Thymus (tissue), 11 donors: ENCODE measurements around the gene DR1. TPM values are rescaled to one million over a fixed set of nuclear protein-coding genes. Genes with fewer than 3 reads are reported as not detected.

Experiments used
- DNase-seq, 9 donors: peaks; one replicate each; pipeline ENCODE4 v3.0.0-alpha.2; 2013; ENCODE audit warnings: low spot score in 9 of 9, low read depth in 6 of 9, missing footprints in 1 of 9
- H3K27ac ChIP-seq, 2 donors: one replicate each; pipeline ENCODE4 v1.5.1; 2013; ENCODE audit warnings: control low read depth in 1 of 2, low read depth in 1 of 2, low read length in 1 of 2, mild to moderate bottlenecking in 1 of 2, moderate library complexity in 1 of 2
- H3K27me3 ChIP-seq, 2 donors: one replicate each; pipeline ENCODE4 v1.5.1; 2013; ENCODE audit warnings: low read length in 1 of 2; ENCODE audit not compliant: control insufficient read depth in 2 of 2, insufficient read depth in 1 of 2
- H3K36me3 ChIP-seq, 2 donors: one replicate each; pipeline ENCODE4 v1.5.1; 2013; ENCODE audit warnings: low read length in 1 of 2, mild to moderate bottlenecking in 1 of 2, moderate library complexity in 1 of 2; ENCODE audit not compliant: control insufficient read depth in 2 of 2, insufficient read depth in 2 of 2
- H3K4me1 ChIP-seq, 2 donors: one replicate each; pipeline ENCODE4 v1.5.1; 2013; ENCODE audit warnings: low read length in 2 of 2; ENCODE audit not compliant: control insufficient read depth in 2 of 2, insufficient read depth in 2 of 2
- H3K4me3 ChIP-seq, 2 donors: one replicate each; pipeline ENCODE4 v1.5.1; 2013; ENCODE audit warnings: low read length in 2 of 2, control low read depth in 1 of 2, mild to moderate bottlenecking in 1 of 2
- H3K9me3 ChIP-seq, 2 donors: one replicate each; pipeline ENCODE4 v1.5.1; 2013; ENCODE audit warnings: low read length in 1 of 2, mild to moderate bottlenecking in 1 of 2; ENCODE audit not compliant: control insufficient read depth in 2 of 2, insufficient read depth in 1 of 2
- WGBS: extraction: QIAGEN DNeasy Blood & Tissue Kit; methylation state at CpG from one replicate; pipeline ENCODE4 v1.1.7; 2013; 5-methylcytosine and 5-hydroxymethylcytosine counted together
- polyA plus RNA-seq: library from polyadenylated mRNA; stranded (reverse); fragments of 200-250 nt; gene quantifications from one replicate; pipeline ENCODE4 v1.2.3, GENCODE V29; 2013
- total RNA-seq: library from RNA; stranded (reverse); fragments of 120-200 nt; gene quantifications from one replicate; pipeline ENCODE4 v1.2.4, GENCODE V29; 2013
- donor health status: healthy.

The DR1 gene
- total and polyA plus RNA-seq, 2 donors: 23.5 to 62.3 TPM

DNA sequence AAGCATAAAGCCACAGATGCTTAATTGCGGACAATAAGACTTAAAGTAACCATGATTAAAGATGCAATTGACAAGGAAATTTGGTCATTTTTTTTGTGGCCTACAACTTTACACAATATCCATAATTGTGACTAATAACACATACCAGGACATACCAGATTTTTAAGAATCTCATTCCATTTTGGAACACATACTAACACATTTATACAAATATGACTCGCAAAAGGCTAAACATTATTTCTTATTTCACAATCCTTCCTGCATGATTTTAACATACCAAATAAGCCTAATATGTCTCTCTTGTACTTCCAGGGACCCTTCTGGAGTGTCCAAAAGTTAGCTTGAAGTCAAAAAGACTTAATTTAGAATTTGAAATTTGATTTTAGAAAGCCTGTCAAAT, 48.8 kb downstream of the DR1 start:
- 99% methylated on average over 2 of the region's 2 CpGs for WGBS
- DNase-seq: no peak
- H3K36me3 ChIP-seq: no peaks in the 10 kb centered on the region
- H3K4me3 ChIP-seq: no peak overlapping the region
- no peaks in the 10 kb centered on the region for H3K9me3 ChIP-seq
- no peaks in the 10 kb centered on the region for H3K4me1 ChIP-seq
- H3K27ac ChIP-seq: no peak overlapping the region
- no peaks in the 10 kb centered on the region for H3K27me3 ChIP-seq

DNA sequence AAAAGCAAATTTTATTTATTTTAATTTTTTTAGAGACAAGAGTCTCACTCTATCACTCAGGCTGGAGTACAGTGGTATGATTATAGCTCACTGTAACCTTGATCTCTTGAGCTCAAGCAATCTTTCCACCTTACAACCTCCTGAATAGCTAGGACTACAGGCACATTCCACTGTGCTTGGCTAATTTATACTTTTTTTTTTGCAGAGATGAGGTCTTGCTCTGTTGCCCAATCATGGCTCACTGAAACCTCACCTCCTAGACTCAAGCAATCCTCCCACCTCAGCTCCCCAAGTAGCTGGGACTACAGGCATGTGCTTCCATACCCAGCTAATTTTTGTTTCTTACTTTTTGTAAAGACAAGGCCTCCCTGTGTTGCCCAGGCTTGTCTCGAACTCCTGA, 49.5 kb downstream of the DR1 start:
- H3K27ac ChIP-seq: no peak overlapping the region
- 90% methylated on average over 1 of the region's 1 CpG for WGBS
- H3K36me3 ChIP-seq: no peaks in the 10 kb centered on the region
- no peak for DNase-seq
- H3K4me3 ChIP-seq: no peak overlapping the region
- H3K4me1 ChIP-seq: no peaks in the 10 kb centered on the region
- no peaks in the 10 kb centered on the region for H3K27me3 ChIP-seq
- H3K9me3 ChIP-seq: no peaks in the 10 kb centered on the region

DNA sequence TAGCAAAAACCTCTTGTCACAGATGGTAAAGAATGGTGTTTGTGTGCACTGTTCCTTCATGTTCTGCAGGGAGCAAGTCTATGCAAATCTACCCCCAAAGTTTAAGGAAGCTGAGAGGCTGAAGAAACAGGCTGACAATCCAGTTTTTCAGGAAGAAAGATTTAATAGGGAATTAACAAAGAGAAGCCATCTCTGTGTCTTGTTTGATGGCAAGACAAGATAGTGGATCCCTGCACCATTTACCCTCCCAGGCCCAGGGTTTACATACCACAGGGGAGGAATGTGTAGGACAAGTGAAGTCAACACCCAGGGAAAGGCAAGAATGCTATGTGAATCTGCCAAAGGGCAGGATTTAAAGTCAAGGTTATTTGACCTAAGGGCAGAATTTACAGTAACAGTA, 54.1 kb downstream of the DR1 start:
- Histone ChIP-seq H3K27ac (no peak overlapping the region), H3K9me3 (no peaks in the 10 kb centered on the region), H3K27me3 (no peaks in the 10 kb centered on the region), H3K36me3 (no peaks in the 10 kb centered on the region), H3K4me3 (no peak overlapping the region), H3K4me1 (no peaks in the 10 kb centered on the region)
- no peak for DNase-seq

DNA sequence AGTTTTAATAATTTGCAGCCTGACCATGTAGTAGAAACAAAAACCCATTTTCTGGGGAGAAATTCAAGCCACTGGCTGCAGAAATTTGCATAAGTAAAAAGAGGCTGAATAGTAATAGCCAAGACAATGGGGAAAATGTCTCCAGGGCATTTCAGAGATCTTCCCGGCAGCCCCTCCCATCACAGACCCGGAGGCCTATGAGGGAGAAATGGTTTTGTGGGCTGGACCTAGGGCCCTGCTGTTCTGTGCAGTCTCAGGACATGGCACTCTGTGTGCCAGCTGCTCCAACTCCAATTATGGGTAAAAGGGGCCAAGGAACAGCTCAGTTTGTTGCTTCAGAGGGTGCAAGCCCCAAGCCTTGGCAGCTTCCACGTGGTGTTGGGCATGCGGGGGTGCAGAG, 62.5 kb downstream of the DR1 start:
- Histone ChIP-seq H3K4me1 (no peaks in the 10 kb centered on the region), H3K27ac (no peak overlapping the region), H3K36me3 (no peaks in the 10 kb centered on the region), H3K27me3 (no peaks in the 10 kb centered on the region), H3K9me3 (peaks cover 0 to 8% of the 10 kb centered on the region in 2 donors), H3K4me3 (no peak overlapping the region)
- 97% methylated on average over 4 of the region's 4 CpGs for WGBS
- no peak for DNase-seq

DNA sequence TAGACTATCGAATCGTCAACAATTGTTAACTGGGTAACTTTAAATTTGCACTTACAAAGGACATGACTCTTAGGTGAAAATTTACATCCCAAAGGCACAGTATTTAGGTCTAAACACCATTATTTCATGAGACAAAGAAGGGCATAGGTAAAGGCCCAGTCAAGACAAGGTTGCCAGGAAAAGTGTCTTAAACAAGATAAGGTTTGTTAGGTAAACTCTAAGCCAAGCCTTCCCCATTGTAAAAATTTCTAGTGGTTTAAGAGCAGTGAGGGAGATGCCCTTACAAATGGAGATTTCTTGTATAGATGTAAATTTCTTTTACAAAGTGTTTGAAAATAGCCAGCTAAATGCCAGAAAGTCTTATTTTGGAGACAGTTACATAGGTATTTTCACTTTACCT, 65.3 kb downstream of the DR1 start:
- no peak overlapping the region for H3K27ac ChIP-seq
- H3K36me3 ChIP-seq: no peaks in the 10 kb centered on the region
- WGBS: 94% methylated on average over 2 of the region's 2 CpGs
- DNase-seq: no peak
- H3K27me3 ChIP-seq: no peaks in the 10 kb centered on the region
- H3K4me1 ChIP-seq: no peaks in the 10 kb centered on the region
- peaks cover 0 to 8% of the 10 kb centered on the region in 2 donors for H3K9me3 ChIP-seq
- no peak overlapping the region for H3K4me3 ChIP-seq

DNA sequence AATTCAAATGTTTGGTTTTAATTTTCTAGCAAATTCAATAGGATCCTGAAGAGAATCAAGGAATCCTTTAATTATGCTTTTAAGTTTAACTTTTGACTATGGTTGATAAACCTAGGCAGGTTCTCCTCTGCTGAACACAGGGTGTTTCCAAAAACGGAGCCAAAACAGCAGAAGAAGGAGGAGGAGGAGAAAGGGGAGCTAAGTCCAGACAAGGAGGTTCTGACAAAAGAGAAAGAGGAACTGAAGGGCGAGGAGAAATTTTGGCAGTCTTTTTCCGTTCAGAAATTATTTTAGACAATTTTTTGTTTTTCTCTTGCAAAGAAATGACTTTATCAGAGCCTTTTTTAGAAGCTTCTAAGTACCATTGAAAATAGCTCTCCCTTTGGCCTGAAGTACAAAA, 69.0 kb downstream of the DR1 start:
- no peak overlapping the region for H3K4me3 ChIP-seq
- no peaks in the 10 kb centered on the region for H3K4me1 ChIP-seq
- DNase-seq: no peak
- no peaks in the 10 kb centered on the region for H3K36me3 ChIP-seq
- WGBS: 21% methylated on average over 3 of the region's 3 CpGs
- H3K27ac ChIP-seq: no peak overlapping the region
- no peaks in the 10 kb centered on the region for H3K27me3 ChIP-seq
- no peaks in the 10 kb centered on the region for H3K9me3 ChIP-seq

DNA sequence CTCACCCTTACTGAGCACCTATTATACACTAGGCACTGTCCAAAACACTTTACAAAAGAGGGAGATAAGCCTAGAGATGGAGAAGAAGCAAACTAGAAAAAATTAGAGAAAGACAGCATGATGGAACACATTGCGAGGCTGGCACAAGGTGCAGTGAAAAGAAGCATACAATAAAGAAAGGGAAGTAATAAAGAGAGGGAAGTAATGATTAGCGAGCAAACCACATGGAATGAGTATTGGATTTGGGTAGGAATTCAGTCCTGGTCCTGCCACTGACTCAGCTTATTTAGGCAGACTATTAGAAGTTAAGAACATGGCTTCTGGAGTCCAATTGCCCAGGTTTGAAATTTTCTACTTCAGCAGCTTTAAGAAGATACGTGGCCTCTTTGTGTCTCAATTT, 69.6 kb downstream of the DR1 start:
- H3K27me3 ChIP-seq: no peaks in the 10 kb centered on the region
- no peaks in the 10 kb centered on the region for H3K9me3 ChIP-seq
- no peak for DNase-seq
- no peak overlapping the region for H3K27ac ChIP-seq
- H3K4me3 ChIP-seq: no peak overlapping the region
- H3K36me3 ChIP-seq: no peaks in the 10 kb centered on the region
- WGBS: 92% methylated on average over 3 of the region's 3 CpGs
- H3K4me1 ChIP-seq: no peaks in the 10 kb centered on the region

DNA sequence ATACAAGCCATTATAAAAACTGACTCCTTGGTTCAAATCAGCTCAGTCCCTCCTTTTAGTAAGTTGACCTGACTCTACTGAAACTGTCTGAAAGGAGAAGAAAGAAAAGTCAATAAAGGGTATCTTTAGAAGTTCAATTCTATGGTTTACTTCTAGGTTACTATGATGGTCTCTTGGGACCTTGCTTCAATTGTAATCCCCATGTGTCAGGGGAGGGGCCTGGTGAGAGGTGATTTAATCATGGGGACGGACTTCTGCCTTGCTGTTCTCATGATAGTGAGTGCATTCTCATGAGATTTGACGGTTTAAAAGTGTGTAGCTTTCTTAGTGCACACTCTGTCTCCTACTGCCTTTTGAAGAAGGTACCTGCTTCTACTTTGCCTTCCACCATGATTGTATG, 70.5 kb downstream of the DR1 start:
- Histone ChIP-seq H3K4me1 (no peaks in the 10 kb centered on the region), H3K9me3 (no peaks in the 10 kb centered on the region), H3K27ac (no peak overlapping the region), H3K36me3 (no peaks in the 10 kb centered on the region), H3K27me3 (no peaks in the 10 kb centered on the region), H3K4me3 (no peak overlapping the region)
- DNase-seq: no peak
- 98% methylated on average over 2 of the region's 2 CpGs for WGBS
